Measurements from ENCODE around the gene GANC.
"Not testable (repeated sequence)": the region's sequence is repeated elsewhere in the genome, so short reads cannot be mapped to it uniquely, and the experiment has no call there.

Gene GANC

DNA sequence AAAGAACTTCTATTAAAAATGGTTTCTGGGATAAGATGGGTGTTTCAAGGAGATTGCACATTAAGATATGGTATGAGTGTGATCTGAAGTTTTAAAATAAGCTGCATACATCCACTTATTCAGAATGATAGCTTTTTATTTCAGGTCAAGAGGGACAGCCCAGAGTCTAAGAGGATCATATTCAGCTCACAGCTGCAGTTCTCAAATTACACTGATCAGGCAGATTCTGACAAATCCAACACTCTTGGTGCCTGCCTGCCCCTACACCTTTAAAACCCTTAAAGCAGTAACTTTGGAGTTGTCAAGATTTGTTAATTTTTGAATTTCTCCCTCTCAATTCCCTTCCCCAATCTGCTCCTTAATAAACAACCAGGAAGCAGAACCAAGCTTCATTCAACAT is 9.3 kb downstream of the GANC start:
- DNase-seq (ENCODE audit: low read depth in 1 of 2, low spot score in 1 of 2), result no peak

GRCh38 chr15:42282926-42283325 is 9.9 kb downstream of the GANC start:
- no peak for DNase-seq (ENCODE audit: low read depth in 1 of 2, low spot score in 1 of 2)

DNA sequence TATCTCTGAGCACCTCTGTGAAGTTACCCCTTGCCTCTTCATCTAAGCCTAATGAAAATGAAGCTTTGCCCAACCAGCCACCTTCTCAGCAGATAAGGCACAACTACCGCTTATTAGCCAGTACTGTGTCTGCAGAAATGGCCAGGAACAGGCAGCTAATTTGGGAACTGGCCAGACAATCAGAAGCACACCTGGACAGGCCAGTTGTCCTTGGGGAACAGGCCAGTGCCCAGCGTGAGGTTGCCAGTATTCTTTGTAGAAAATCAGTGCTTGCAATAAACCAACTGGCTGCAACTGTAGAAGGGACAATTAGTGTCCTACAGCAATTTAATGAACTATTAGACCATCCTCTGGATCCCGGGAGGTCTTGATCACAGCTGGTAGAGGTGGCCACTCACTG is 10.7 kb downstream of the GANC start:
- no peak for DNase-seq (ENCODE audit: low read depth in 1 of 2, low spot score in 1 of 2)

GRCh38 chr15:42284551-42284950 is 11.6 kb downstream of the GANC start:
- DNase-seq (ENCODE audit: low read depth in 1 of 2, low spot score in 1 of 2), result no peak

DNA sequence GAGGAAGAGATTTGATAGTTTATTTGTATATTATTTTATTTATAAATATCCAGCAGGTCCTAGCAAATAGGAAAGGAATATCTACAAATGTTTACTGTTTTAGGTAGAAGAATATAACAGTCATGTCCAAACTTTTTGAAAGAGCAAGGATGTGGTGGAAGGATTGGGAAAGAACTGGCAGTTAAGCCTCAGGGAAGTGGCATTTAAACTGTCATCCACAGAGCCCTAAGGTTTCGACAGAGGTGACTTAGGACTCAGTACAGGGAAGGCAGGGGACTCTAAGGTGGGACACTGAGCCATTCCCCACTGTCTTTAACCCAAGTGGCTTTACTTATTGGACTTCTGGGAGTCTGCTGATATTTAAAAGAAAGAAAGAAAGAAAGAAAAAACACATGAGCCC is 12.0 kb downstream of the GANC start:
- no peak for DNase-seq (ENCODE audit: low read depth in 1 of 2, low spot score in 1 of 2)

DNA sequence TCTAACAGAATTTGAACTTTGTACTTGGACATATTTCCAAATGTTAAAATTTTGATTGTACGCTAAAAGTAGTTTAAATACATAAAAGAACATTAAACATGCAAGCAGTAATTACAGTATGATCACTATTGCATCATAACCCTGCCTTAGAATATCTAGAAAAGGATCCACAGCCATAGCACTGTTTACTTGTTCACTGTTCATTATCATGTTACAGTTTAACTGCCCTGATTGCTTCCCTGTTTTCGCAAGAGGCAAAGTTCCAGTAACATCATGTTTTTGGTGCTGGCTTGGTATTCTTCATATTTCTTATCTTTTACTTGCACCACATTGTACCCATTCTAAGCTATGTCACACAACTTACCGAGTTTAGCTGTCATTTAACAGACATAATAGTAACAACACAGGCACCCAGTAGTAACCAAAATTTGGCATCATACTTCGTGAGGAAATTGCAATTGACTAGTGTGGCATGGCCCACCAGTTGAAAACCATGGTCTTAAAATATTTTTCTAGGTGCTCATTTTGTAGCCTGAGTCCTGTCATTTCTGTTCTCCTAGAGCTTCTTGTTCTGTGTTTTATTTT is 13.5 kb downstream of the GANC start:
- no peak for DNase-seq (ENCODE audit: low read depth in 1 of 2, low spot score in 1 of 2)

- DNase-seq (ENCODE audit: low read depth in 1 of 2, low spot score in 1 of 2), result no peak
Measured at GRCh38 chr15:42287931-42288330, 14.9 kb downstream of the GANC start.

- no peak for DNase-seq (ENCODE audit: low read depth in 1 of 2, low spot score in 1 of 2)
Measured at GRCh38 chr15:42289166-42289565, 16.2 kb downstream of the GANC start.

DNA sequence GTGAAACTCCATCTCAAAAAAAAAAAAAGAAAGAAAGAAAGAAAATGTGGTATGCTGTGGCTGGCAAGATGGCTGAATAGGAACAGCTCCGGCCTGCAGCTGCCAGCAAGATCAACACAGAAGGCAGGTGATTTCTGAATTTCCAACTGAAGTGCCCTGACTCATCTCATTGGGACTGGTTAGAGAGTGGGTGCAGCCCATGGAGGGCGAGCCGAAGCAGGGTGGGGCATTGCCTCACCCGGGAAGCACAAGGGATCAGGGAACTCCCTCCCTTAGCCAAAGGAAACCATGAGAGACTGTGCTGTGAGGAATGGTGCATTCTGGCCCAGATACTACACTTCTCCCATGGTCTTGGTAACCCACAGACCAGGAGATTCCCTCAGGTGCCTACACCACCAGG is 28.0 kb downstream of the GANC start:
- not testable (repeated sequence) for DNase-seq (ENCODE audit: low read depth in 1 of 2, low spot score in 1 of 2)

DNA sequence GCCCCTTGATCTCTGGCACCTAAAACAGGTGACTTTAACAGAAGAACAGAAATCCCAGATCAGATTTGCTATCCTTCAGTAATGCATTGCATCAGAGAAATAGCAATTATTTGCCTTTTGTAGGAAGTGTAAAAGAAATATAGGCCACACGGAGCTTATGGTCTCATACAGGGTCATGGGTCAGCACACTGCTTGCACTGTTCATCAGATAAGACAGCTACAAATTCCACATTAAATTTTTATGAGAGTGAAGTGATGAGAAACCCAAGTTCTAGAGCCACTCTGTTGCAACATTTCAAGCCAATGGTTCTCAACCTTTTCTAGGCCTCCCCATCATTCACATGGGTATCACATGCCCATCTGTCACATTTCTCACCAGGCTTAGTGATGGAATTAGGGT is 33.7 kb downstream of the GANC start:
- DNase-seq (ENCODE audit: low read depth in 1 of 2, low spot score in 1 of 2), result no peak

- DNase-seq (ENCODE audit: low read depth in 1 of 2, low spot score in 1 of 2), result no peak
Measured at GRCh38 chr15:42313463-42313862, 40.5 kb downstream of the GANC start.

GRCh38 chr15:42314818-42315217 is 41.8 kb downstream of the GANC start:
- no peak for DNase-seq (ENCODE audit: low read depth in 1 of 2, low spot score in 1 of 2)

- DNase-seq (ENCODE audit: low read depth in 1 of 2, low spot score in 1 of 2), result no peak
Measured at GRCh38 chr15:42315521-42315920, 42.5 kb downstream of the GANC start.

DNA sequence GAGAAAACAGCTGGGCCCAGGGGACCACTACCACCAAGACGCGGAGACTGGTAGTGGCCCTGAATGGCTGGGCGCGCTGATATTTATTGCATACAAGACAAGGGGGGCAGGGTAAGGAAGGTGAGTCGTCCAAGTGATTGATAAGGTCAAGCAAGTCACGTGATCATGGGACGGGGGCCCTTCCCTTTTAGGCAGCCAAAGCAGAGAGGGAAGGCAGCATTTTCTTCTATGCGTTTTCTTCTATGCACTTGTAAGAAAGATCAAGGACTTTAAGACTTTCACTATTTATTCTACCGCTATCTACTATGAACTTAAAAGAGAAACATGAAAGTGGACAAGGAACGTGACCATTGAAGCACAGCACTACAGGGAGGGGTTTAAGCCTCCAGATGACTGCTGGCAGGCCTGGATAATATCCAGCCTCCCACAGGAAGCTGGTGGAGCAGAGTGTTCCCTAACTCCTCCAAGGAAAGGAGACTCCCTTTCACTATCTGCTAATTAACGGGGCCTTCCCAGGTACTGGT is 43.3 kb downstream of the GANC start:
- DNase-seq (ENCODE audit: low read depth in 1 of 2, low spot score in 1 of 2), result not testable (repeated sequence)

GRCh38 chr15:42319206-42319605 is 46.2 kb downstream of the GANC start:
- no peak for DNase-seq (ENCODE audit: low read depth in 1 of 2, low spot score in 1 of 2)

DNA sequence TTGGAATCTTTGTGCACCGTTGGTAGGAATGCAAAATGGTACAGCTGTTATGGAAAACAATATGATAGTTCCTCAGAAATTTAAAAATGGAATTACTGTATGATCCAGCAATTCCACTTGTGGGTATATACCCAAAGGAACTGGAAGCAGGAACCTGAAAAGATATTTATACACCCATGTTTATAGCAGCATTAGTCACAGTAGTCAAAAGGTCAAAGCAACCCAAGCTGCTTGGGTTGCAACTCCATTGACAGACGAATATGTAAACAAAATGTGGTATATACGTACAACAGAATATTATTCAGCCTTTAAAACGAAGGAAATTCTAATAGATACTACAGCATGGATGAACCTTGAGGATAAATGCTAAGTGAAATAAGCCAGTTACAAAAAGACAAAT is 51.3 kb downstream of the GANC start:
- DNase-seq (ENCODE audit: low read depth in 1 of 2, low spot score in 1 of 2), result no peak

DNA sequence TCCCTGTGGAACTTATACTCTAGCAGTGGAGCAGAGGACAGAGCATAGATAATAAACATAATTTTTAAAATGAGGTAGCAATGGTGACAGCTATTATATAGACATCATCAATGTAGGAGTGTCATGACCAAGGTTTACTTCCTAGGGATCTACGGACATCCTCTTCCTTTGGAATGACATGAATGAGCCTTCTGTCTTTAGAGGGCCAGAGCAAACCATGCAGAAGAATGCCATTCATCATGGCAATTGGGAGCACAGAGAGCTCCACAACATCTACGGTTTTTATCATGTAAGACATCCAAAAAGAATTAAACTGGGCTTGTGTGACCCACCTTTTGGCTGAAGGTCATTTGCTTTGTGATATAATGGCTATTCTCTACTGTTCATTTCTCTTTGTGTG is 56.2 kb downstream of the GANC start:
- no peak for DNase-seq (ENCODE audit: low read depth in 1 of 2, low spot score in 1 of 2)

DNA sequence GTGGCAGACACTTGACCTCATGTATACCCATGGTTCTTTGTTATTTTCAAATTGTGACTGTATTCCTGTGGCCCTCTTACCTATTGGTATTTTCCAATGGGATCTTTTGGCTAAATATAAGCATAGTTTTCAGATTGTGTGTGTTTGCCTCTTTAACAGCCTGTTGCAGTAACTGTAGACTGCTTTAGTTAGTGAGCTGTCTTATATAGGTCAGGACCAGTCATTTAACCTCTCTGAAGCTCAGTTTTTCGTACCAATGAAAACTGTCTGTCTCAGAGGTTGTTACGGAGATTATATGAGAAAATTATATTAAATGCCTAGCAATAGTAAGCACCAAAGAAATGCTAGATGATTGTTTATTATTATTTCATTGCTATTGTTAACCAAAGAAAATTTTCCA is 57.0 kb downstream of the GANC start:
- no peak for DNase-seq (ENCODE audit: low read depth in 1 of 2, low spot score in 1 of 2)

DNA sequence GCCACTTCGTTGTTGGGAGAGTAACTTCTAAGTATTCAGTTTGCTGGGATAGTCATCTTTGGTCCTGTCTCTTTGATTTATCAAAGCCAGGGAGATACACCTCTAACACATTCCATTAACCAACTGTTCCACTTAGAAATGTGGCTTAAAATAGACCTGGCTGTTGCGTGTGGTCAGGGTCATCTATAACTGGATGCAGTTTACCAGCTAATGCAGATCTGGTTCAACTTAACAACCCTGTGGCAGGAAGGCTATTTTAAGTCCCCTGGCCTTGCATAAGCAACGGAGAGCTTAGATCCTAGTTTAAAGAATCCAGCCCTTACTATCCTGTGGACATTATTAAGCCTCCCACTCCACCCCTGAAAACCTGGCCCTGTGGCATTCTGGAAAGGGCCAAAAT is 58.2 kb downstream of the GANC start:
- DNase-seq (ENCODE audit: low read depth in 1 of 2, low spot score in 1 of 2), result no peak

- no peak for DNase-seq (ENCODE audit: low read depth in 1 of 2, low spot score in 1 of 2)
Measured at GRCh38 chr15:42332331-42332730, 59.3 kb downstream of the GANC start.

DNA sequence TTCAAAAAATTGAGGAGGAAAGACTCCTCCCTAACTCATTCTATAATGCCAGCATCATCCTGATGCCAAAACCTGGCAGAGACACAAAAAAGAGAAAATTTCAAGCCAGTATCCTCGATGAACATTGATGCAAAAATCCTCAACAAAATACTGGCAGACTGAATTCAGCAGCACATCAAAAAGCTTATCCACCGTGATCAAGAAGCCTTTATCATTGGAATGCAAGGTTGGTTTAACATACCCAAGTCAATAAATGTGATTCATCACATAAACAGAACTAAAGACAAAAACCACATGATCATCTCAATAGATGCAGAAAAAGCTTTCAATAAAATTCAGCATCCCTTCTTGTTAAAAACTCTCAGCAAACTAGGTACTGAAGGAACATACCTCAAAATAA is 62.1 kb downstream of the GANC start:
- no peak for DNase-seq (ENCODE audit: low read depth in 1 of 2, low spot score in 1 of 2)

DNA sequence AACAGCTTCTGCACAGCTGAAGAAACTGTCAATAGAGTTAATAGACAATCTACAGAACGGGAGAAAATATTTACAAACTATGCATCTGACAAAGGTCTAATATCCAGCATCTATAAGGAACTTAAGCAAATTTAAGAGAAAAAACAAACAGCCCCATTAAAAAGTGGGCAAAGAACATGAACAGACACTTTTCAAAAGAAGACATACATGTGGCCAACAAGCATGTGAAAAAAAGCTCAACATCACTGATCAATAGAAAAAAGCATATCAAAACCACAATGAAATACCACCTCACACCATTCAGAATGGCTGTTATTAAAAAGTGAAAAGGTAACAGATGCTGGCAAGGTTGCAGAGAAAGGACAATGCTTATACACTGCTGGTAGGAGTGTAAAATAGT is 63.6 kb downstream of the GANC start:
- not testable (repeated sequence) for DNase-seq (ENCODE audit: low read depth in 1 of 2, low spot score in 1 of 2)

DNA sequence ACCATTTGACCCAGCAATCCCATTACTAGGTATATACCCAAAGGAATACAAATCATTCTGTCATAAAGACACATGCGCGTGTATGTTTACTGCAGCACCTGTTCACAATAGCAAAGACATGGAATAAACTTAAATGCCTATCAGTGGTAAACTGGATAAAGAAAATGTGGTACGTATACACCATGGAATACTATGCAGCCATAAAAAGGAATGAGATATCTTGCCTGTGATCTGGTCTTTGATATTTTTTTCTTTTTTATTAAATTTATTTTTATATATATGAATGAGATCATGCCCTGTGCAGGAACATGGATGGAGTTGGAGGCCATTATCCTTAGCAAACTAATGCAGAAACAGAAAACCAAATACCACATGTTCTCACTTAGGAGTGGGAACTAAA is 64.1 kb downstream of the GANC start:
- DNase-seq (ENCODE audit: low read depth in 1 of 2, low spot score in 1 of 2), result not testable (repeated sequence)

GRCh38 chr15:42338500-42338899 is 65.5 kb downstream of the GANC start:
- DNase-seq (ENCODE audit: low read depth in 1 of 2, low spot score in 1 of 2), result no peak

Measured in activated T-helper 1 cell treated with anti-CD3 and anti-CD28 coated beads, Interleukin-2, amount 50 U/mL, for 16 hours (primary cell).